IMR-90 (cell line): ENCODE measurements around the gene NIPBL. TPM values are rescaled to one million over a fixed set of nuclear protein-coding genes. Genes with fewer than 3 reads are reported as not detected.

Experiments used
- ATAC-seq: fragments of 200-7000 bp; cut with Tn5 transposase; 2 replicates; pipeline ENCODE4 v1.9.1; 2020; ENCODE audit warnings: low read depth, mild to moderate bottlenecking, moderate library complexity
- BruUV-seq: library from RNA; stranded (reverse); fragments of 400-500 nt; replicated peaks from 2 replicates; lab custom pipeline; 2021; lab: Mats Ljungman, UMichigan
- CTCF ChIA-PET: fragments of 300-600 bp; formaldehyde crosslinking; extraction: SDS; loops from one replicate; lab custom pipeline; 2021; ENCODE audit warnings: antibody characterized with exemption; lab: Yijun Ruan, JAX
- POLR2A ChIA-PET: fragments of 300-600 bp; sonication (Branson Sonifier 250); formaldehyde crosslinking; loops from one replicate; lab custom pipeline; 2022; ENCODE audit warnings: antibody characterized with exemption; ENCODE audit not compliant: unreplicated experiment; lab: Charles Lee
- DNase-seq: peaks from one replicate; pipeline ENCODE4 v3.0.0; 2013
- H2AFZ ChIP-seq: replicated peaks from 2 replicates; pipeline ENCODE3; 2013; ENCODE audit warnings: low read length, mild to moderate bottlenecking; ENCODE audit not compliant: poor library complexity
- H2AK5ac ChIP-seq: 2 replicates; pipeline ENCODE4 v1.6.1; 2013; ENCODE audit warnings: low read depth, low read length, inconsistent platforms
- H2AK9ac ChIP-seq: replicated peaks from 2 replicates; pipeline ENCODE3; 2013; ENCODE audit warnings: mild to moderate bottlenecking, low read depth, low read length, moderate library complexity; ENCODE audit not compliant: poor library complexity
- H2BK120ac ChIP-seq: 2 replicates; pipeline ENCODE4 v1.6.1; 2013; ENCODE audit warnings: low read depth, low read length, inconsistent platforms
- H2BK15ac ChIP-seq: 3 replicates; pipeline ENCODE4 v1.6.1; 2013; ENCODE audit warnings: low read depth, low read length, inconsistent platforms
- H2BK20ac ChIP-seq: 2 replicates; pipeline ENCODE4 v1.6.1; 2013; ENCODE audit warnings: low read depth, mild to moderate bottlenecking, inconsistent platforms, low read length, moderate library complexity
- H2BK5ac ChIP-seq: 2 replicates; pipeline ENCODE4 v1.6.1; 2013; ENCODE audit warnings: mild to moderate bottlenecking, low read depth, low read length, inconsistent platforms; ENCODE audit not compliant: poor library complexity, severe bottlenecking
- H3K14ac ChIP-seq: replicated peaks from 2 replicates; pipeline ENCODE4 v1.6.1; 2013; ENCODE audit warnings: low read depth, low read length, inconsistent platforms
- H3K18ac ChIP-seq: 2 replicates; pipeline ENCODE4 v1.6.1; 2013; ENCODE audit warnings: low read depth, low read length, control low read depth
- H3K23ac ChIP-seq: 2 replicates; pipeline ENCODE4 v1.6.1; 2013; ENCODE audit warnings: low read depth, low read length, inconsistent platforms
- H3K27ac ChIP-seq: 2 replicates; pipeline ENCODE4 v1.5.1; 2013; ENCODE audit warnings: mild to moderate bottlenecking, control low read depth, low read length; ENCODE audit not compliant: insufficient read depth
- H3K27me3 ChIP-seq: 2 replicates; pipeline ENCODE4 v1.6.1; 2013; ENCODE audit warnings: low read length; ENCODE audit not compliant: control insufficient read depth, insufficient read depth
- H3K36me3 ChIP-seq: 2 replicates; pipeline ENCODE4 v1.6.1; 2013; ENCODE audit warnings: low read length, mixed read lengths; ENCODE audit not compliant: control insufficient read depth, insufficient read depth
- H3K4ac ChIP-seq: 2 replicates; pipeline ENCODE4 v1.6.1; 2013; ENCODE audit warnings: low read depth, low read length, inconsistent platforms
- H3K4me1 ChIP-seq: 2 replicates; pipeline ENCODE4 v1.6.1; 2013; ENCODE audit warnings: low read length, mixed read lengths; ENCODE audit not compliant: control insufficient read depth, insufficient read depth
- H3K4me2 ChIP-seq: 2 replicates; pipeline ENCODE4 v1.6.1; 2013; ENCODE audit warnings: low read depth, mild to moderate bottlenecking, control low read depth, low read length, moderate library complexity
- H3K4me3 ChIP-seq: 2 replicates; pipeline ENCODE4 v1.5.1; 2013; ENCODE audit warnings: low read depth, mild to moderate bottlenecking, control low read depth, low read length, moderate library complexity; ENCODE audit not compliant: insufficient read depth
- H3K56ac ChIP-seq: 2 replicates; pipeline ENCODE4 v1.6.1; 2013; ENCODE audit warnings: low read length, inconsistent platforms; ENCODE audit not compliant: insufficient read depth; ENCODE audit errors: extremely low read depth
- H3K79me1 ChIP-seq, 2 experiments: 2 replicates each; pipeline ENCODE4 v1.6.1; 2013; ENCODE audit warnings: low read length in 2 of 2, inconsistent platforms in 1 of 2, low read depth in 1 of 2
- H3K9ac ChIP-seq: 2 replicates; pipeline ENCODE4 v1.6.1; 2013; ENCODE audit warnings: low read depth, low read length, control low read depth
- H3K9me1 ChIP-seq: 2 replicates; pipeline ENCODE4 v1.6.1; 2013; ENCODE audit warnings: low read length, inconsistent platforms; ENCODE audit not compliant: insufficient read depth
- H3K9me3 ChIP-seq: 2 replicates; pipeline ENCODE4 v1.6.1; 2013; ENCODE audit warnings: low read length; ENCODE audit not compliant: control insufficient read depth, insufficient read depth
- H4K20me1 ChIP-seq: 2 replicates; pipeline ENCODE4 v1.6.1; 2013; ENCODE audit warnings: low read length, inconsistent platforms; ENCODE audit not compliant: insufficient read depth
- H4K5ac ChIP-seq: 2 replicates; pipeline ENCODE4 v1.6.1; 2013; ENCODE audit warnings: mild to moderate bottlenecking, low read depth, low read length, control low read depth
- H4K8ac ChIP-seq, 2 experiments: 2 replicates each; pipeline ENCODE4 v1.6.1; 2013; ENCODE audit warnings: low read depth in 2 of 2, low read length in 2 of 2, control low read depth in 1 of 2, inconsistent platforms in 1 of 2
- H4K91ac ChIP-seq: 2 replicates; pipeline ENCODE4 v1.6.1; 2013; ENCODE audit warnings: low read depth, low read length, inconsistent platforms; ENCODE audit not compliant: insufficient read depth
- BHLHE40 ChIP-seq: fragments of 150-350 bp; IDR thresholded peaks from 2 replicates; pipeline ENCODE4 v1.6.1; 2016; ENCODE audit warnings: mild to moderate bottlenecking, low read depth, low read length
- CEBPB ChIP-seq: IDR thresholded peaks from 2 replicates; pipeline ENCODE4 v1.6.1; 2012; ENCODE audit warnings: low read depth, low read length, improper control_type of control experiment
- CHD1 ChIP-seq: IDR thresholded peaks from 2 replicates; pipeline ENCODE4 v1.6.1; 2012; ENCODE audit warnings: low read depth, low read length, improper control_type of control experiment
- CTCF ChIP-seq: conservative IDR thresholded peaks from 2 replicates; pipeline ENCODE4 v1.5.1; 2012; ENCODE audit warnings: mild to moderate bottlenecking, low read depth, low read length, improper control_type of control experiment
- ELK1 ChIP-seq: fragments of 150-350 bp; IDR thresholded peaks from 2 replicates; pipeline ENCODE4 v1.6.1; 2016; ENCODE audit warnings: low read depth, mild to moderate bottlenecking, low read length, moderate library complexity, borderline replicate concordance
- FOS ChIP-seq: fragments of 150-350 bp; IDR thresholded peaks from 2 replicates; pipeline ENCODE4 v1.6.1; 2016; ENCODE audit warnings: low read depth, low read length
- MAFK ChIP-seq: IDR thresholded peaks from 2 replicates; pipeline ENCODE4 v1.6.1; 2012; ENCODE audit warnings: low read depth, low read length, improper control_type of control experiment
- MAZ ChIP-seq: IDR thresholded peaks from 2 replicates; pipeline ENCODE4 v1.6.1; 2012; ENCODE audit warnings: low read depth, mild to moderate bottlenecking, low read length, improper control_type of control experiment, moderate library complexity, borderline replicate concordance
- MXI1 ChIP-seq: IDR thresholded peaks from 2 replicates; pipeline ENCODE4 v1.6.1; 2012; ENCODE audit warnings: low read depth, mild to moderate bottlenecking, low read length, moderate library complexity, borderline replicate concordance
- NFE2L2 ChIP-seq: fragments of 150-350 bp; IDR thresholded peaks from 2 replicates; pipeline ENCODE4 v1.6.1; 2016; ENCODE audit warnings: low read depth, mild to moderate bottlenecking, low read length
- POLR2A ChIP-seq: IDR thresholded peaks from 2 replicates; pipeline ENCODE4 v1.6.1; 2012; ENCODE audit warnings: mild to moderate bottlenecking, low read depth, low read length
- RAD21 ChIP-seq: IDR thresholded peaks from 2 replicates; pipeline ENCODE4 v1.6.1; 2012; ENCODE audit warnings: low read length, improper control_type of control experiment
- RCOR1 ChIP-seq: IDR thresholded peaks from 2 replicates; pipeline ENCODE4 v1.6.1; 2012; ENCODE audit warnings: mild to moderate bottlenecking, low read length, improper control_type of control experiment; ENCODE audit not compliant: insufficient replicate concordance
- RFX5 ChIP-seq: IDR thresholded peaks from 2 replicates; pipeline ENCODE4 v1.8.0; 2012; ENCODE audit warnings: low read depth, mild to moderate bottlenecking, low read length, moderate library complexity
- SMC3 ChIP-seq: fragments of 150-350 bp; IDR thresholded peaks from 2 replicates; pipeline ENCODE4 v1.6.1; 2016; ENCODE audit warnings: low read depth, mild to moderate bottlenecking, antibody characterized with exemption, low read length, moderate library complexity
- USF2 ChIP-seq: fragments of 150-350 bp; IDR thresholded peaks from 2 replicates; pipeline ENCODE4 v1.6.1; 2017; ENCODE audit warnings: mild to moderate bottlenecking, antibody characterized with exemption, low read length, low read depth
- WGBS, 2 experiments: methylation state at CpG; one replicate each; pipeline versions ENCODE4 v1.1.5 to v1.1.7; 2013; ENCODE audit warnings: missing lambda C conversion rate in 2 of 2; ENCODE audit not compliant: insufficient read length in 1 of 2; ENCODE audit errors: extremely low coverage in 2 of 2; 5-methylcytosine and 5-hydroxymethylcytosine counted together
- dilution Hi-C: fragments of 300-500 bp; cut with HindIII; formaldehyde crosslinking; loops from one replicate; pipeline ENCODE4 v1.14.3; 2018; ENCODE audit warnings: low sequenced_read_pairs; ENCODE audit not compliant: unreplicated experiment
- in situ Hi-C: fragments of 300-500 bp; cut with MboI; formaldehyde crosslinking; loops from 3 replicates; pipeline ENCODE4 v1.14.3; 2019; ENCODE audit warnings: low sequenced_read_pairs, inconsistent platforms, mixed read lengths
- intact Hi-C: fragments of 100-400 bp; cut with micrococcal nuclease; formaldehyde crosslinking; loops from 2 replicates; pipeline ENCODE4 v1.10.0; 2022
- polyA plus RNA-seq, 3 experiments: library from polyadenylated mRNA; depleted of rRNA; stranded (reverse); fragments of >200 nt; gene quantifications; 2 replicates each; pipeline ENCODE4 v1.2.3, GENCODE V29; 2012; ENCODE audit warnings: low replicate concordance in 1 of 3
- total RNA-seq: library from RNA; depleted of rRNA; stranded (reverse); fragments of >200 nt; gene quantifications from 2 replicates; pipeline ENCODE4 v1.2.3, GENCODE V29; 2012

NIPBL gene
- total and polyA plus RNA-seq, 2 of the 4 experiments (the other 2 are of a cell fraction) = 8.4 to 46.4 TPM

GRCh38 chr5:36901856-36902255 is 25.3 kb downstream of the NIPBL start:
- no peak overlapping the region for H2BK15ac ChIP-seq
- in situ Hi-C loops (no loop called here), intact Hi-C loops (no loop called here), dilution Hi-C loops (no loop called here)
- H2BK120ac ChIP-seq = no peak overlapping the region
- ATAC-seq (no peak), DNase-seq (no peak)
- H3K27me3 ChIP-seq = no peaks in the 10 kb centered on the region
- H3K23ac ChIP-seq = no peak overlapping the region
- TF ChIP-seq MXI1 (no peak), FOS (no peak), MAFK (no peak), SMC3 (no peak), CEBPB (no peak), MAZ (no peak), BHLHE40 (no peak), POLR2A (no peak), USF2 (no peak), CTCF (no peak), CHD1 (no peak), RCOR1 (no peak), RFX5 (no peak), NFE2L2 (no peak), ELK1 (no peak), RAD21 (no peak)
- H2BK20ac ChIP-seq = no peak overlapping the region
- peaks cover 5% of the 10 kb centered on the region; the same call in 1 of the 2 replicates for H3K4me1 ChIP-seq
- no peak overlapping the region for H4K5ac ChIP-seq
- peaks cover 7% of the 10 kb centered on the region; the same call in 1 of the 2 replicates for H3K9me1 ChIP-seq
- H3K56ac ChIP-seq = no peak overlapping the region
- no peak overlapping the region for H3K4me3 ChIP-seq
- no peaks in the 10 kb centered on the region for H3K9me3 ChIP-seq
- H3K18ac ChIP-seq = no peak overlapping the region
- H4K8ac ChIP-seq = no peak overlapping the region
- H3K14ac ChIP-seq = no peak overlapping the region
- WGBS, 2 experiments = no CpG with 5 or more reads among the region's 3 CpGs
- ChIA-PET POLR2A (no interaction called here), CTCF (no interaction called here)
- H4K91ac ChIP-seq = no peak overlapping the region
- peaks cover 77% of the 10 kb centered on the region for H4K20me1 ChIP-seq
- H3K27ac ChIP-seq = no peak overlapping the region
- no peak overlapping the region for H2AK9ac ChIP-seq
- H3K36me3 ChIP-seq = no peaks in the 10 kb centered on the region
- H3K4me2 ChIP-seq = no peak overlapping the region
- no TSS peak for BruUV-seq
- no peak overlapping the region for H2BK5ac ChIP-seq
- H2AFZ ChIP-seq = no peak overlapping the region
- no peak overlapping the region for H3K4ac ChIP-seq
- H2AK5ac ChIP-seq = no peak overlapping the region
- H3K9ac ChIP-seq = no peak overlapping the region
- peaks cover 14 to 65% of the 10 kb centered on the region in 2 experiments; a peak in 3 of 4 replicates for H3K79me1 ChIP-seq
